Activated T-cell treated with anti-CD3 and anti-CD28 coated beads, Interleukin-2, amount 50 U/mL, for 1 hour (primary cell): Measurements from ENCODE around the gene PLA1A.
"Not testable (repeated sequence)": the region's sequence is repeated elsewhere in the genome, so short reads cannot be mapped to it uniquely, and the experiment has no call there.

Experiments
- DNase-seq: peaks from one replicate; pipeline ENCODE4 v3.0.0-alpha.2; 2020

The PLA1A gene

GRCh38 chr3:119665954-119666559 is 68.4 kb downstream of the PLA1A start:
- no peak for DNase-seq

- no peak for DNase-seq
These were observed 72.4 kb downstream of the PLA1A start for GRCh38 chr3:119669906-119670570.

- no peak for DNase-seq
These were observed 75.1 kb downstream of the PLA1A start for GRCh38 chr3:119672776-119673175.

- DNase-seq: no peak
These were observed 76.2 kb downstream of the PLA1A start for GRCh38 chr3:119673875-119674274.

GRCh38 chr3:119675188-119675874 is 77.6 kb downstream of the PLA1A start:
- DNase-seq: no peak

GRCh38 chr3:119676020-119676419 is 78.3 kb downstream of the PLA1A start:
- no peak for DNase-seq

GRCh38 chr3:119676771-119677640 is 79.3 kb downstream of the PLA1A start, which contains the start of gene COX17:
Gene COX17, minus strand, starts transcription at chr3:119677406. Its CDS starts 96 bp downstream, at chr3:119677310.
- DNase-seq: peak; percentile 91

GRCh38 chr3:119677641-119677934 is 79.9 kb downstream of the PLA1A start:
- no peak for DNase-seq

GRCh38 chr3:119678209-119678608 is 80.5 kb downstream of the PLA1A start:
- not testable (repeated sequence) for DNase-seq
